Stimulated activated CD8-positive, alpha-beta memory T cell treated with anti-CD3 and anti-CD28 coated beads, Interleukin-15, amount 100 ng/mL, for 24 hours (primary cell): ENCODE data around the gene RFTN1.

Experiments
- DNase-seq: peaks from one replicate; pipeline ENCODE4 v3.0.0-alpha.2; 2020; ENCODE audit warnings: low read depth

Gene RFTN1

GRCh38 chr3:16355828-16356227, 157.7 kb downstream of the RFTN1 start:
- no peak for DNase-seq

GRCh38 chr3:16354291-16354690, 159.2 kb downstream of the RFTN1 start:
- DNase-seq: no peak

- DNase-seq: no peak
These were observed 161.1 kb downstream of the RFTN1 start for GRCh38 chr3:16352428-16352827.

GRCh38 chr3:16350597-16351318, 162.7 kb downstream of the RFTN1 start:
- DNase-seq: no peak

- DNase-seq: no peak
These were observed 163.4 kb downstream of the RFTN1 start for GRCh38 chr3:16349986-16350596.

- DNase-seq: no peak
These were observed 166.0 kb downstream of the RFTN1 start for GRCh38 chr3:16347548-16347947.

GRCh38 chr3:16346413-16347081, 167.0 kb downstream of the RFTN1 start:
- no peak for DNase-seq

GRCh38 chr3:16343101-16343500, 170.4 kb downstream of the RFTN1 start:
- no peak for DNase-seq

GRCh38 chr3:16338999-16339398, 174.5 kb downstream of the RFTN1 start:
- no peak for DNase-seq

- no peak for DNase-seq
These were observed 175.5 kb downstream of the RFTN1 start for GRCh38 chr3:16337856-16338540.

- no peak for DNase-seq
These were observed 176.7 kb downstream of the RFTN1 start for GRCh38 chr3:16336825-16337224.

GRCh38 chr3:16335772-16336645, 177.5 kb downstream of the RFTN1 start:
- DNase-seq: no peak

GRCh38 chr3:16335333-16335732, 178.2 kb downstream of the RFTN1 start:
- DNase-seq: no peak

- no peak for DNase-seq
These were observed 178.6 kb downstream of the RFTN1 start for GRCh38 chr3:16334909-16335308.

GRCh38 chr3:16332904-16333426, 180.5 kb downstream of the RFTN1 start:
- no peak for DNase-seq

- no peak for DNase-seq
These were observed 182.1 kb downstream of the RFTN1 start for GRCh38 chr3:16331319-16331883.

- no peak for DNase-seq
These were observed 183.1 kb downstream of the RFTN1 start for GRCh38 chr3:16330351-16330750.

GRCh38 chr3:16329826-16330129, 183.7 kb downstream of the RFTN1 start:
- no peak for DNase-seq

- DNase-seq: no peak
These were observed 184.3 kb downstream of the RFTN1 start for GRCh38 chr3:16329036-16329825.

GRCh38 chr3:16328124-16328523, 185.4 kb downstream of the RFTN1 start:
- DNase-seq: no peak
